HUDEP-2 (cell line): ENCODE data around the gene CD300E.
"Not testable (repeated sequence)": the region's sequence is repeated elsewhere in the genome, so short reads cannot be mapped to it uniquely, and the experiment has no call there.

Experiments
- DNase-seq, 76 experiments: peaks; one replicate each; lab custom pipeline; 2025; ENCODE audit not compliant: unreplicated experiment in 76 of 76; lab: John Stamatoyannopoulos, UW

The CD300E gene

DNA sequence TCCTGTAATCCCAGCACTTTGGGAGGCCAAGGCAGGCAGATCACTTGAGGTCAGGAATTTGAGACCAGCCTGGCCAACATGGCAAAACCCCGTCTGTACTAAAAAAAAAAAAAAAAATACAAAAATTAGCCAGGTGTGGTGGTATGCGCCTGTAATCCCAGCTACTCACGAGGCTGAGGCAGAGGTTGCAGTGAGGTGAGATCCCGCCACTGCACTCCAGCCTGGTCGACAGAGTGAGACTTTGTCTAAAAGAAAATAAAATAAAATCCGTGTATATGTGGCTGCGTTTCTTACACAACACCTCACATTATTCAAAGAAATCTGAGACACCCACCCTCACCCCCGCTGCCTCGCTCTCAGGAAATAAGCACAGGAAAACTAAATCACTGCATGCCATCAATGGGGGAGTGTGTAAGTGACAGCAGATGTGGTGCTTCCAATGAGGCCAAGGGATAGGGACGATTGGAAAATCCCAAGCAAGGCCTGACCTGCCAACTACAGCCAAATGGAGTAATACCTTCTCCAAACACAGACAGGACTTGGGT is 13.1 kb upstream of the CD300E start:
- not testable (repeated sequence) for DNase-seq

DNA sequence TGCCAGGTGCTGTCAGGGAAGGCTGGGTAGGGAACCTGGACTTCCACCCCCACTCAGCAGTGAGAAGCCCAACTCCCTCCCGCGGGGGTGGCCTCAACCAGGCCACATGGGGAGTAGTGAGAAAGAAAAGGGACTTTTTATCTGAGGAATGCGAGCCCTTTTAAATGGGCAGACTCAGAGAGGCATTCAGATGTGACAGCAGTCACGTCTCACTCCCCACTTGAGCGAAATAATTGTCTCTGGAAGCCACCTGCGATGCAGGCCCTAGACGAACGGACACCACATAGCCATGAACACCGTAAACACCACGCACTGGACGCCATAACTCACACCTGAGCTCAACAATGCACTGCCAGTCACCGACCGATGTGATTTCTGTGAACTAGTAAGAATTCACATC is 11.9 kb upstream of the CD300E start:
- no peak for DNase-seq

DNA sequence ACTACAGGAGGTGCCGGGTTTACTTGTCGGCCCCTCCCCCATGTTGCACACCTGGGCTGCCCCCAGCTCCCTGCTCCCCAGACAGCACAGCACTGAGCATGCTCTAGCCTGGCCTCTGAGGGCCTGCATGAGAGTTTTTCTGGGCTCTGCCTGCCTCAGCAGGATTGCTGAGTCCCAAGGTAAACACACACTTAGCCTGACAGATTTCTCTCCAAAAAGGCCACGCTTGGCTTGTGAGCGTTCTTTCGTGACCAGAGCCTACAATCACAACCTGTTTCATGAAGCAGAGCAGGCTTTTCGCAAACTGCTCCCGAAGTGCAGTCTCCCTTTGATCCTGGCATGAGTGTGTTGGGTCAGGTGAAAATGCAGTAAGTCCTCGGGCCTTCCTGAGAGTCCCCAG is 9.8 kb upstream of the CD300E start:
- no peak for DNase-seq

DNA sequence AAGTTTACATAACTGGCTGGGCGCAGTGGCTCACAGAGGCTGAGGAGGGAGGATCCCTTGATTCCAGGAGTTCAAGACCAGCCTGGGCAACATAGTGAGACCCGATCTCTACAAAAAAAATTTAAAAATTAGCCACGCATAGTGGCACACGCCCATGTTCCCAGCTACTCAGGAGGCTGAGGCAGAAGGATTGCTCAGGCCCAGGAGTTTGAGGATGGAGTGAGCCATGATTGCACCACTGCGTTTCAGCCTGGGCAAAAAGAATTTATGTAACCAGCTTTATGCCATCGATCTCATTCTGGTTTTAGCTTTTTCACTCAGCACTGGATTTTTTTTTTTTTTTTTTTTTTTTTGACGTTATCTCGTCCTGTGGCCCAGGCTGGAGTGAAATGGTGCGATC is 9.1 kb upstream of the CD300E start:
- no peak for DNase-seq

DNA sequence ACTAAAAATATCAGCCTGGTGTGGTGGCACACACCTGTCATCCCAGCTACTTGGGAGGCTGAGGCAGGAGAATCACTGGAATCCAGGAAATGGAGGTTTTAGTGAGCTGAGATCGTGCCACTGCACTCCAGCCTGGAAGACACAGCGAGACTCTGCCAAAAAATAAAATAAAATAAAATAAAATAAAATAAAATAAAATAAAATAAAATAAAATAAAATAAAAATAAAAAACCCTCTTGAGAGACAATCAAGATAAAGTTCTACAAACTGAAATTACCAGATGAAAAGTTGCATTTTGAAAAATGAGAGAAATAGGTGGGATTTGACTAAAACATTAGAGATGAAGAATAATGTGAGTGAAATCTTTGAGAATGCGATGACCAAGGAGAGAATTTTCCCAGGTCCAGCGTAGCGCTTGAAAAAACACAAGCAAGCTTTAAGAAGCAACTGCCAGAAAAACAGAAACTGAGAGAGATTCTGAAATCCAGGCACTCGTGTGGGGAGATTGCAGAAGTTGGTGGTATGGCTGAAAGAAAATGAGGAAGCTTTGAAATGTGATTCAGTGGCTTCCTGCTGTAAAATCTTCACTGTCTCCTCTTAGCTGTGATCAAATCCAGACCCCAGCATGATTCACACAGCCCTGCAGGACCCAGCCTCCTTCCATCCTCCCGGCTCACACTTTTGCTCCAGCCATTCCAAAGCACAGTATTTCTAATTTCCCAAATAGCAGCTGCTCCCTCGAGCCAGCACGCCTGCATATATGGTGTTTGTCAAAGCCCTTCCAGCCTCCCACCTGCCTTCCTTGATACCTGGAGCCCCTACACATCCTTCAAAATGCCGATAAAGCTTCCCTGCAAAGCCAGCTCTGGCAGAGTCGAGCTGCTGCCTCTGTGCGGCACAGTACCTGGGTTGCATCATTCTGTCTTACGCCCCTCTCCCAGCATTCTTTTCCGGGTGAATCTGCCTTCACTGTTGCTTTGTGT is 8.2 kb upstream of the CD300E start:
- no peak for DNase-seq

DNA sequence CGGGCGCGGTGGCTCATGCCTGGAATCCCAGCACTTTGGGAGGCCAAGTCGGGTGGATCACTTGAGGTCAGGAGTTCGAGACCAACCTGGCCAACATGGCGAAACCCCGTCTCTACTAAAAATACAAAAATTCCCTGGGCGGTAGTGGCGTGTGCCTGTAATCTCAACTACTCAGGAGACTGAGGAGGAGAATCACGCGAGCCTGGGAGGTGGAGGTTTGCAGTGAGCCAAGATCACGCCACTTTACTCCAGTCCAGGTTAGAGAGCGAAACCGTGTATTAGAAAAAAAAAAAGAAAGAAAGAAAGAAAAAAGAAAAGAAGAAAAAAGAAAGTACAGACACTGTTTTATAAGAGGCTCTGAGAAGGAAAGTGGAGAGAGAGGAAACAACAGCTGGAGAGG is 6.7 kb upstream of the CD300E start:
- not testable (repeated sequence) for DNase-seq

DNA sequence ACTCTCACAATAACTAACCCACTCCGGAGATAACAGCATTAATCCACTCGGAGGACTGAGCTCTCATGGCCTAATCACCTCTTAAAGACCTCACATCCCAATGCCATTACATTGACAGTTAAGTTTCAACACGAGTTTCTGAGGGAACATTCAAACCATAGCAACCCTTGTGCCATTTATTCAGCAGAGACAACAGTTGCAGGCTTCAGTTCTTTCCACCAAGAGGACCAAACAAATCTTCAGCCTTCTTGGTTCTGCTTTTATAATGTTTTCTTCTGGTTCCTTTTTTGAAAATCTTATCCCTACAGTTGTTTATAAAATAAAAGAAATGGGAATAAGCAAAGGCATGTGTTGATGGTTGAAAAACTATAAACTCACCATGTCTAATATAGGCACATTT is 2.1 kb upstream of the CD300E start:
- no peak for DNase-seq

DNA sequence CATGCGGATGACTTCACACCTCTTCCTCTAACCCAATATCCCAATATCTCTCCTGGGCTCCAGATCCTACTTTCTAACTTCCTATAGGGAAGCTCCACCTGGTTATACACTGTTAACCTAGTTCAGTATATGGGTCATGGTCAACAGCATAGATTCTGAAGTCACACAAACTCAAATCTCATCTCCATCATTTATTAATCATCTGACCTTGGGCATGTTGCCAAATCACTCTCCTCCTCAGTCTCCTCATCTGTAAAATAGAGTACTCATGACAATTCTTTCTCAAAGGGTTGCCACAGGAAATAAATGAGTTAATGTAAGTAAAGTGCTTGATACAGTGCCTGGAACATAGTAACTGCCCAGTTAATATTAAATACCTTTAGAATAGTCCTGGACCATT is 593 bp upstream of the CD300E start:
- DNase-seq = no peak

DNA sequence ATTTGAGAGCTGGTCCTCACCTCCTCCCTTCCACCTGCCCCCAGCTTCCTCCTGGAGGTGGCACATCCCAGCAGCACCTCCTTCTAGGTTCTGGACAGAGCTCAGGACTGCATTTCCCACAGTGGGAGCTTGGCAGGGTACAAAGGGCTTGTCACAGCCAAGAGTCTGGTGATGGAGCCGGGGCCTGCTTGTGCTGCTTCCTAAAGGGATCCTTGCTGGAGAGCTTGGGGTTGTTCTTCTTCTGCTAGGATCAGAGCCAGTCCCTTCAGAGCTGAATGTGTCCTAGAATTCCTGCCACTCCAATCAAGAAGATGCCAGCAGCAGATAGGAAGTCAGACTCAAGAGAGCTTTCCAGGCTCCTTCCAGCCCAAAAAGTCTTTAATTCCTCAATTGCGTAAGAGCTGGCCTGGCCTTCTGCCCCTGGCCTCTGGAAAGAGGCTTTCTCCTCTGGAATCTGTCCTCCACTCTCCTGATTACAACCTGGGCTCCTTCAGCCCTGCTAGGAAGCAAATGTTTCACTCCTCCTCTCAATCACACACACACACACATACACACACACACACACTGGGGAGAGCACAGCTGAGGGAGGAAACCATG is 4.4 kb downstream of the CD300E start:
- DNase-seq = no peak

DNA sequence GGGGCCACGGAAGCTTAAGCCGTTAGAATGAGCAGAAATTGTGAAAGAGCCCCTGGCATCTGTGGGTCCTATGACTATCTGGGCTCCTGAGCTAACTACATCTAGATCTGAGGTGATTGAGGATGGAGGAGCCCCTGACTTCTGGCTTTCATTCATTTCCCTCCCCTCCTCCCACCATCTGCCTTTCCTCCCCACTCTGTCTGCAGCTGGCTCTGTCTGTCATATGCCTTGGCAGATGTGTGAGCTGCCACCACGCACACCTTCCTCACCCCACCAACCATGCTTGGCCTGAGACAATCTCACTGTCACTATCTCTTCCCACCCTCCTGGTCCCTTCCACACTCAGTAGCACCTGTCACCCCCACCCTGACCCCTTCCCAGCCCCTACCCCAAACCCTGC is 5.1 kb downstream of the CD300E start:
- DNase-seq = no peak

DNA sequence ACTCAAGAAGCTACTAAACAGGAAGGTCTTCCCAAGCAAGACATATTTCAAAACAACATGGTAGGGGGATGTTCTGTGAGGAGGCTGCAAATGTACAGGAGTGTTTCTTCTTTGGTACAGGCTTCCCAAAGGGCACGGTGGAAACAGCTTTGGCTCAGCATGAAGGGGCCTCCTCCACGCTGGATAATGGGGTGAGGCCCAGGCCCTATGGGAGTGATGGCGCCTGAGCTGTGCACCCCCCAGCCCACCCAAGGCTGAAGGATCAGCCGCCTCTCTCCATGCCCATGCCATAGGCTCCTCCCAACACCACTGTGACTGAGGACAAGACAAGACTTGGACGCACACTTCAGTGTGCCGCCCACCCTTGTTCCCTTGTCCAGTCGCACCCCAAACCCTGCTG is 6.8 kb downstream of the CD300E start:
- DNase-seq = no peak

DNA sequence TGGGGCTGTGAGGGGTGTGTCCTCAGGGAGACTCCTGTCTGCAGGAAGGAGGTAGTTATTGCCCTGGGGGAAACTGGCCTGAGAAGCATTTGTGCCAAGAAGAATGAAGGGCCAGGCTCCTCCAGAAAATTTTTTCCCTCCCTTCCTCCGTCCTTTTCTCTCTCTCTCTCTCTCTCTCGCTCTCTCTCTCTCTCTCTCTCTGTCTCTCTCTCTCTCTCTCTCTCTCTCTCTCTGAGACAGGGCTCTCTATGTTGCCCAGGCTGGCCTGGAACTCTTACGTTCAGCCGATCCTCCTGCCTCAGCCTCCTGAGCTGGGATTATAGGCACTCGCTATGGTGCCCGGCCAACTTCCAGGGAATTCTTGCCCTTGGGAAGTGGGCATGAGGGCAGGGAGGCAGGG is 11.5 kb downstream of the CD300E start:
- DNase-seq = no peak

DNA sequence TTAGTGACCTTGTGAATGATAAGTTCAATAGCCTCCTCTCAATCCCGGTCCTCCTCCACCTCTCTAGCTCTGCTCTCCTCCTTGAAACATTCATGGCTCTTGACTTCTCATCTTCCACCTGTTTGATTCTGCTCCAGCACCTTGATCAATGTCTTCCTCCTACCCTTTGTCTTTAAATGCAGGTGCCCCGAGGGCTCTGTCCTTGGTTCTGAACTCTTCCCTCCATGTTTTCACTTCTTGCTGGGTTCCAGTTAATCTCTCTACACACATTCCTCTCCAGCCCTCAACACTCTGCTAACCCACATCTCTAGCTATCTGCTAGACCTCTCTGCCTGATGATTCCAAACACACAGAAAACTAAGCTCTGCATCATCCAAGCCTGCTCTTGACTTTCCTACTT is 13.4 kb downstream of the CD300E start:
- no peak for DNase-seq

DNA sequence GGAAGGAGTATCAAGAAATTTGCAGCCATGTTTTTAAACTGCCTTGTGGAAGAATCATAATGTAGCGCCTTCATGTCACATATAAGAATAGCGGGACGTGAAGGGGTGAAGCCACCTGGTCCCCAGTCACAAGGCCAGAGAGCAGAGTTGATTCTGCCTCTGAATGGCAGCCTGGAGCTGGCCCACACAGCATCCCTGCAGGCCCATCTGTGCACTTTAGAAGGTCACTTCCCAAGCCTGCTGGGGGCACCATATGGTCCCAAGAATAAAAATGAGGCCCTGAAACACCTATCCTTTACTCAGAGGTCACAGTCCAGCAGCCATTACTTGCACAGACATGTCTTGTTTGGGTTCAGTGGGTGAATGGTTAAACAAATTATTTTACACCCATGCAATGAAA is 15.0 kb downstream of the CD300E start:
- DNase-seq = no peak

DNA sequence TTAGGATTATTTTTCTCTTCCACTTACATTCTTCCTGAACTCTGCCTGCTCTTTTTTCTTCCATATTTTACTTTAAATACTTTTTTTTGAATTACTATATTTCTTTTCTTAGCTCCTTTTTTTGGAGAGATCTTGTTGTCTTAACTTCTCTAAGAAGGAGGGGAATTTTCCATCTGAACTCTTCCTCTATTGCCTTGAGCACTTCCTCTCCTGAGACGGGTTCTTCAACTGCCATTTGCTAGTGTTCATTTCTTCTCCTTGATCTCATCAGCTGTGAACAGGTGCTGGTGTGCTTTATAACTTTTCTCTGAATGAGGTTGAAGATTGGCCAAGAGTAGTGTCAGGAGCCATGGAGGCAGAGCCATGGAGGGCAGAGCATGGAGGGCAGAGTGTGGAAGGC is 16.3 kb downstream of the CD300E start:
- DNase-seq = no peak

DNA sequence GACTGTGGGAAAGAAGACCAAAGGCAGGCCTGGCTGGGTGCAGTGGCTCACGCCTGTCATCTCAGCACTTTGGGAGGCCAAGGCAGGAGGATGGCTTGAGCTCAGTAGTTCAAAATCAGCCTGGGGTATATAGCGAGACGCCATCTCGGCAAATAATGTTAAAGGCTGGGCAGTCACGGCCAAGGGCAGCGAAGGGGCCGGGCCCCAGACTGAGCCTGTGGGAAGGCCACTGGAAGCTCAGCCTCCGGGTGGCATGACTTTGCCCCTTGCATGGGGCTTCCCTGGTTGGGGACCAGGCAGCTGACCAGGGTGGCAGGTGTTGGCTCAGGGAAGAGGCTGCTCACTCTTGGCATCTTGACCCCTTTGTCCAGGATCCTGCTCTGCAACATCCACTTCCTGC is 17.5 kb downstream of the CD300E start:
- DNase-seq = no peak

DNA sequence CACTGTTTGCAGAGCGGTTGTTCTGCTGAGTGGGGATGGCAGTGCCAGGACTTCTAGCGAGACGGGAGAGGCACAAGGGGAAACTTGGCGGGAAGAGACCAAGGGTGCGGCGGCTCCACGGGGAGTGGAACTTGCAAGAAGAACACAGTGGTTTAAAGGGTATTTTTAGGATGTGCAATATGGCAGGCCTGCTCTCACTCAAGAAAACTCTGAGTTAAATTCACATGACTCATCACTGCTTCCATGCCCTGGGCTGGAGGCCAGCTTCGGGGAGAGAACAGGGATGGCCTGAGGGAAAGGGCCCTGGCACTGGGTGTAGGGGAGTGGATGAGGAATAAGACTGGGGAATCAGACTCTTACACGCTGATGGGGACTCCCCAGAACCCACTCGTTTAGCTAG is 18.2 kb downstream of the CD300E start:
- DNase-seq = no peak

DNA sequence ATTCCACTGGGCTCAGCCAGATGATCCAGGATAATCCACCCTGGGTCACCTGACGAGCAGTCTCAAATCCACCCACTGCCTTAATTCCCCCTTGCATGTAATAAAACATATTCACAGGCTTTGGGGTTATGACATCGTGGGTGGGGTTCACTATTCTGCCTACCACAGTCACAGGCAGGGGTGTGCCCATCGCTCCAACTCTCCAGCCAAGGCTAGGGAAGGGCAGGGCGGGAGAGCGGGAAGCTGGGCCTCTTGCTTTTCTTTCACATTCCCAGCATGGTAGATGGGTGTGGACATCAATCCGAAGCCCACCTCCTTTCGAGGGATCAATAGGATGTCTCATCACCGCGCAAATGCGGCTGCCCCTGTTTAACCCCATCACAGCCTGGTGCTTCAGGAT is 18.8 kb downstream of the CD300E start:
- no peak for DNase-seq

DNA sequence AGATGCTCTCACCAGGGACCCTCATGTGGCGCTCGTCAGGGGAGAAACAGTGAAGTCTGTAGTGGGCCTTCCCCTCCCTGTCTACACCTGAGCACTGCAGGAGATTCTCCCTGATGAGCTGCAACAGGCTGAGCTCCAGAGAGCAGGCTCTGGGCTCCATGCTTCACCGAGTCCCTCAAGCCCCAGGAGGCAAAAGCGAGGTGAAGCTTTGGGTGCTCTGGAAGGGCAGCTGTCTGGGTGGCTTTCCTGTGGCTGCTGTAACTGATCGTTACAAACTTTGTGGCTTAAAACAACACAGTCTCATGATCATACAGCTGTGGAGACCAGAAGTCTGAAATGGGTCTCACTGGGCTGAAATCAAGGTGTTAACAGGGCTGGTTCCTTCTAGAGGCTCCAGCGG is 19.3 kb downstream of the CD300E start:
- DNase-seq = no peak

DNA sequence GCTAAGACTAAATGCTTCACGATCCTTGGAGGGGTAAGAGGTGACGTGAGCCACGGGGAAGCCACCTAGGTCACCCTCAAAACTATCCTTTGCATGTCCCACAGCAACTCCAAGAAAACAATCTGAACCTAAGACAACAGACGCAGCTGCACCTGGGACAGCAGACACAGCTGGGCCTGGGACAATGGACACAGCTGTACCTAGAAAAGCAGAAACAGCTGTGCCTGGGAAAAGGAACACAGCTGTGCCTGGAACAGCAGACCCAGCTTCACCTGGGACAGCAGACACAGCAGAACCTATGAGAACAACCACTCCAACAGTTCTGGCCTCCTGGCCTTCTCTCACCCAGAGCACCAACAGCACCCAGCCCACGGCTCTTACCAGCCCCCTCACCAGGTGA is 19.8 kb downstream of the CD300E start:
- no peak for DNase-seq

DNA sequence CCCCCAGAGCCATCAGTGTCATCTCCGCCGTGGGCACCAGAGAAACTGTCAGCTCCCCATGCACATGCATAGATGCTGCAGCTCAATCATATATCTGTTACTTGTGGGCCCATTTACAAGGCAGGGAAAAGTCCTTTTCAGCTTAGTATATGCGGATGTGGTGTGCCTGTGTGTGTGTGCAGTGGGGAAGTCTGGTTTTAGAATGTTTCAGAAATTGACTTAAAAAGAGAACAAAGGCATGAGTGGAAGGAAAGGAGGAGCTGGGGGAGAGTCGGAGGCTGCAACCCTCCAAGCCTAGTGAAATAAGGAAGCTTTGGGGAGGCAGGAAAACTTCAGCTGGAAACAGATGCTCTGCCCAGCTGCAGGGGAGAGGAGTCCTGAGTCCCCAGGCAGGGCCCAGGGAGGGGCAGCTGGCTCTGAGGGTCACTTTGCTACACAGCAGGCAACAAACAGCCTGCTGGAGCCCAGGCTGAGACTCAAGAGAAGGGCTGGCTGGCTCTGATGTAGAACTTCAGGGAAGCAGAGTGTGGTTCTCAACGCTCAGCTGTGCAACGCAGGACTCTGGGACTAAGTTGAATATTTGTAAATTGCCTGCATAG is 20.4 kb downstream of the CD300E start:
- no peak for DNase-seq
